ENCODE data around the gene PRR36.

Gene PRR36

GRCh38 chr19:7871437-7872305 lies 2.5 kb downstream of the PRR36 start:
- DNase-seq (ENCODE audit: low read depth), result peak; percentile 69

GRCh38 chr19:7870571-7871436 lies 3.4 kb downstream of the PRR36 start:
- DNase-seq (ENCODE audit: low read depth), result peak; percentile 2

GRCh38 chr19:7869910-7870511 lies 4.2 kb downstream of the PRR36 start:
- peak; percentile 2 for DNase-seq (ENCODE audit: low read depth)

GRCh38 chr19:7869453-7869909 lies 4.7 kb downstream of the PRR36 start:
- no peak for DNase-seq (ENCODE audit: low read depth)

- DNase-seq (ENCODE audit: low read depth), result peak; percentile 55
These were observed 5.3 kb downstream of the PRR36 start for GRCh38 chr19:7868671-7869452.

- no peak for DNase-seq (ENCODE audit: low read depth)
These were observed 5.9 kb downstream of the PRR36 start for GRCh38 chr19:7868326-7868670.

- no peak for DNase-seq (ENCODE audit: low read depth)
These were observed 6.9 kb downstream of the PRR36 start for GRCh38 chr19:7867092-7867844.

- no peak for DNase-seq (ENCODE audit: low read depth)
These were observed 7.6 kb downstream of the PRR36 start for GRCh38 chr19:7866399-7867091.

- DNase-seq (ENCODE audit: low read depth), result no peak
These were observed 8.8 kb downstream of the PRR36 start for GRCh38 chr19:7865262-7865911.

GRCh38 chr19:7864690-7865074 lies 9.5 kb downstream of the PRR36 start:
- no peak for DNase-seq (ENCODE audit: low read depth)

- DNase-seq (ENCODE audit: low read depth), result no peak
These were observed 10.1 kb downstream of the PRR36 start for GRCh38 chr19:7863971-7864689.

GRCh38 chr19:7863157-7863970 lies 10.8 kb downstream of the PRR36 start:
- DNase-seq (ENCODE audit: low read depth), result no peak

GRCh38 chr19:7862413-7862951 lies 11.7 kb downstream of the PRR36 start:
- DNase-seq (ENCODE audit: low read depth), result no peak

GRCh38 chr19:7861619-7862412 lies 12.4 kb downstream of the PRR36 start:
- no peak for DNase-seq (ENCODE audit: low read depth)

GRCh38 chr19:7860714-7861618 lies 13.2 kb downstream of the PRR36 start:
- no peak for DNase-seq (ENCODE audit: low read depth)

Measured in HS-27A (cell line).